ENCODE measurements around the gene CSNK2A2. TPM values are rescaled to one million over a fixed set of nuclear protein-coding genes. Genes with fewer than 3 reads are reported as not detected.

CSNK2A2 gene
- total and polyA plus RNA-seq, 9 of the 15 experiments (the other 6 are each of a cell fraction or from before 2014, with no cell fraction given), result 20.8 to 109 (median 44.7) TPM

- peak; percentile 55; the same call in 1 of the 2 replicates for TF ChIP-seq NR2C1 (IDR thresholded peaks at IDR 0.05)
- peak; percentile 59 for TF ChIP-seq NR2C1 (tag; IDR thresholded peaks at IDR 0.05)
- TF ChIP-seq MBD2 (IDR thresholded peaks at IDR 0.05; ENCODE audit: borderline replicate concordance, low read depth), result peak; percentile 82
- TF ChIP-seq TCF7 (IDR thresholded peaks at IDR 0.05; ENCODE audit: borderline replicate concordance), result peak; percentile 77; the same call in 1 of the 2 replicates
- TF ChIP-seq, protein P1, sequence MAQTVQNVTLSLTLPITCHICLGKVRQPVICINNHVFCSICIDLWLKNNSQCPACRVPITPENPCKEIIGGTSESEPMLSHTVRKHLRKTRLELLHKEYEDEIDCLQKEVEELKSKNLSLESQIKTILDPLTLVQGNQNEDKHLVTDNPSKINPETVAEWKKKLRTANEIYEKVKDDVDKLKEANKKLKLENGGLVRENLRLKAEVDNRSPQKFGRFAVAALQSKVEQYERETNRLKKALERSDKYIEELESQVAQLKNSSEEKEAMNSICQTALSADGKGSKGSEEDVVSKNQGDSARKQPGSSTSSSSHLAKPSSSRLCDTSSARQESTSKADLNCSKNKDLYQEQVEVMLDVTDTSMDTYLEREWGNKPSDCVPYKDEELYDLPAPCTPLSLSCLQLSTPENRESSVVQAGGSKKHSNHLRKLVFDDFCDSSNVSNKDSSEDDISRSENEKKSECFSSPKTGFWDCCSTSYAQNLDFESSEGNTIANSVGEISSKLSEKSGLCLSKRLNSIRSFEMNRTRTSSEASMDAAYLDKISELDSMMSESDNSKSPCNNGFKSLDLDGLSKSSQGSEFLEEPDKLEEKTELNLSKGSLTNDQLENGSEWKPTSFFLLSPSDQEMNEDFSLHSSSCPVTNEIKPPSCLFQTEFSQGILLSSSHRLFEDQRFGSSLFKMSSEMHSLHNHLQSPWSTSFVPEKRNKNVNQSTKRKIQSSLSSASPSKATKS (CRISPR knock-in tag; IDR thresholded peaks at IDR 0.05), result no peak
- TF ChIP-seq SMARCB1 (IDR thresholded peaks at IDR 0.05; ENCODE audit: insufficient read length, low read depth), result no peak
- TF ChIP-seq, protein P2, sequence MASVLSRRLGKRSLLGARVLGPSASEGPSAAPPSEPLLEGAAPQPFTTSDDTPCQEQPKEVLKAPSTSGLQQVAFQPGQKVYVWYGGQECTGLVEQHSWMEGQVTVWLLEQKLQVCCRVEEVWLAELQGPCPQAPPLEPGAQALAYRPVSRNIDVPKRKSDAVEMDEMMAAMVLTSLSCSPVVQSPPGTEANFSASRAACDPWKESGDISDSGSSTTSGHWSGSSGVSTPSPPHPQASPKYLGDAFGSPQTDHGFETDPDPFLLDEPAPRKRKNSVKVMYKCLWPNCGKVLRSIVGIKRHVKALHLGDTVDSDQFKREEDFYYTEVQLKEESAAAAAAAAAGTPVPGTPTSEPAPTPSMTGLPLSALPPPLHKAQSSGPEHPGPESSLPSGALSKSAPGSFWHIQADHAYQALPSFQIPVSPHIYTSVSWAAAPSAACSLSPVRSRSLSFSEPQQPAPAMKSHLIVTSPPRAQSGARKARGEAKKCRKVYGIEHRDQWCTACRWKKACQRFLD (CRISPR knock-in tag; IDR thresholded peaks at IDR 0.05), result peak; percentile 90; the same call in 1 of the 2 replicates
- no peak for TF ChIP-seq TEAD2 (tag; IDR thresholded peaks at IDR 0.05)
- TF ChIP-seq TFAM (CRISPR knock-in tag; conservative IDR thresholded peaks at IDR 0.05), result no peak
- TF ChIP-seq MEF2D (tag; conservative IDR thresholded peaks at IDR 0.05; ENCODE audit: low read depth), result peak; percentile 58; the same call in 1 of the 2 replicates
- no peak for TF ChIP-seq EZH2 (IDR thresholded peaks at IDR 0.05; ENCODE audit: borderline replicate concordance, low read depth, low read length)
- no peak for TF ChIP-seq SAP30 (IDR thresholded peaks at IDR 0.05; ENCODE audit: borderline replicate concordance, insufficient read depth, low read depth, low read length, poor library complexity, severe bottlenecking)
- no peak for TF ChIP-seq SNRNP70 (optimal IDR thresholded peaks at IDR 0.05; ENCODE audit: low read depth, low read length)
- no peak for TF ChIP-seq MAFF (IDR thresholded peaks at IDR 0.05; ENCODE audit: low read length)
- TF ChIP-seq, protein P3, sequence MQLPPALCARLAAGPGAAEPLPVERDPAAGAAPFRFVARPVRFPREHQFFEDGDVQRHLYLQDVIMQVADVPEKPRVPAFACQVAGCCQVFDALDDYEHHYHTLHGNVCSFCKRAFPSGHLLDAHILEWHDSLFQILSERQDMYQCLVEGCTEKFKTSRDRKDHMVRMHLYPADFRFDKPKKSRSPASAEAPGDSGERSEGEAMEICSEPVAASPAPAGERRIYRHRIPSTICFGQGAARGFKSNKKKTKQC (CRISPR knock-in tag; IDR thresholded peaks at IDR 0.05), result peak; percentile 78; the same call in 1 of the 2 replicates
- TF ChIP-seq, protein P4, sequence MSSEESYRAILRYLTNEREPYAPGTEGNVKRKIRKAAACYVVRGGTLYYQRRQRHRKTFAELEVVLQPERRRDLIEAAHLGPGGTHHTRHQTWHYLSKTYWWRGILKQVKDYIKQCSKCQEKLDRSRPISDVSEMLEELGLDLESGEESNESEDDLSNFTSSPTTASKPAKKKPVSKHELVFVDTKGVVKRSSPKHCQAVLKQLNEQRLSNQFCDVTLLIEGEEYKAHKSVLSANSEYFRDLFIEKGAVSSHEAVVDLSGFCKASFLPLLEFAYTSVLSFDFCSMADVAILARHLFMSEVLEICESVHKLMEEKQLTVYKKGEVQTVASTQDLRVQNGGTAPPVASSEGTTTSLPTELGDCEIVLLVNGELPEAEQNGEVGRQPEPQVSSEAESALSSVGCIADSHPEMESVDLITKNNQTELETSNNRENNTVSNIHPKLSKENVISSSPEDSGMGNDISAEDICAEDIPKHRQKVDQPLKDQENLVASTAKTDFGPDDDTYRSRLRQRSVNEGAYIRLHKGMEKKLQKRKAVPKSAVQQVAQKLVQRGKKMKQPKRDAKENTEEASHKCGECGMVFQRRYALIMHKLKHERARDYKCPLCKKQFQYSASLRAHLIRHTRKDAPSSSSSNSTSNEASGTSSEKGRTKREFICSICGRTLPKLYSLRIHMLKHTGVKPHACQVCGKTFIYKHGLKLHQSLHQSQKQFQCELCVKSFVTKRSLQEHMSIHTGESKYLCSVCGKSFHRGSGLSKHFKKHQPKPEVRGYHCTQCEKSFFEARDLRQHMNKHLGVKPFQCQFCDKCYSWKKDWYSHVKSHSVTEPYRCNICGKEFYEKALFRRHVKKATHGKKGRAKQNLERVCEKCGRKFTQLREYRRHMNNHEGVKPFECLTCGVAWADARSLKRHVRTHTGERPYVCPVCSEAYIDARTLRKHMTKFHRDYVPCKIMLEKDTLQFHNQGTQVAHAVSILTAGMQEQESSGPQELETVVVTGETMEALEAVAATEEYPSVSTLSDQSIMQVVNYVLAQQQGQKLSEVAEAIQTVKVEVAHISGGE (CRISPR knock-in tag; IDR thresholded peaks at IDR 0.05), result peak in 1 of 3 experiments; percentile 70; a peak in 2 of 6 replicates
- 0 out of 2 replicates have a peak, but pooled peaks have one; percentile 43 for TF ChIP-seq MECOM (CRISPR knock-in tag; IDR thresholded peaks at IDR 0.05)
These were observed 68.6 kb downstream of the CSNK2A2 start, which contains the start of gene CFAP20 (continued) for GRCh38 chr16:58129097-58129936.

Data from K562 (cell line).